ENCODE results near the gene MACROD2. TPM values are rescaled to one million over a fixed set of nuclear protein-coding genes. Genes with fewer than 3 reads are reported as not detected.

MACROD2 gene
- total RNA-seq, 1 experiment from 2014 or later: 1.4 TPM

DNA sequence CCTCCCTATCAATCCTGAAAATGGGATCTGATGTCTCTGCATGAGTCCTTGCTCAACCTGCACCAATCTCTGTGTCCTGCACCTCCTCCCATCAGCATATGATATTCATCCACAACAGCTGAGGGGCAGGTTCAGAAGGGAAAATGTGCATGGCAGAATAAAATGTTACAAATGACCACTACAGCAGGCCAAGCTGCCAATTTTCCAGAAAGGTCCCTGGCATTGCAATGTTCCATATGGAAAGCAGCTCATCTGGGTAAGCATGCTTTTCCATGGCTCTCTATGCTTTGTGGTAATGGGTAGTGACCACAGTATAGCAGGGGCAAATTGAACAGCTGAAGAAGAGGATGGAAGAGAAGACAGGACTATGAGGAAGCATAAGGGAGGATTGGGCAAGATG is 1183.3 kb downstream of the MACROD2 start:
- H3K4me3 ChIP-seq (ENCODE audit: low read depth, low read length, poor library complexity, severe bottlenecking): no peak overlapping the region
- TF ChIP-seq EZH2 (IDR thresholded peaks at IDR 0.05; ENCODE audit: borderline replicate concordance, low read depth, low read length, poor library complexity, severe bottlenecking) (no peak), CTCF (conservative IDR thresholded peaks at IDR 0.05; ENCODE audit: low read depth, low read length) (no peak)
- H3K9me3 ChIP-seq (ENCODE audit: low read depth, low read length, poor library complexity, severe bottlenecking): no peaks in the 10 kb centered on the region
- no peaks in the 10 kb centered on the region for H3K27me3 ChIP-seq (replicated peaks; ENCODE audit: insufficient read depth, low read depth, low read length, poor library complexity)
- H3K36me3 ChIP-seq (ENCODE audit: insufficient read depth, low read length, poor library complexity, severe bottlenecking): no peaks in the 10 kb centered on the region
- POLR2A ChIA-PET (ENCODE audit: low non-redundant PET): no interaction called here
- CTCF ChIA-PET: no interaction called here
- DNase-seq (ENCODE audit: low spot score): no peak
- intact Hi-C loops (cut with micrococcal nuclease; ENCODE audit: unreplicated experiment): no loop called here
- H3K27ac ChIP-seq (ENCODE audit: low read depth, low read length, poor library complexity, severe bottlenecking): no peak overlapping the region
- BruUV-seq (replicated peaks): no TSS peak
- no peaks in the 10 kb centered on the region for H3K4me1 ChIP-seq (ENCODE audit: insufficient read depth, low read length, poor library complexity, severe bottlenecking)

- Histone ChIP-seq H3K9me3 (ENCODE audit: low read depth, low read length, poor library complexity, severe bottlenecking) (no peaks in the 10 kb centered on the region), H3K4me3 (ENCODE audit: low read depth, low read length, poor library complexity, severe bottlenecking) (no peak overlapping the region), H3K27me3 (replicated peaks; ENCODE audit: insufficient read depth, low read depth, low read length, poor library complexity) (no peaks in the 10 kb centered on the region), H3K4me1 (ENCODE audit: insufficient read depth, low read length, poor library complexity, severe bottlenecking) (no peaks in the 10 kb centered on the region), H3K27ac (ENCODE audit: low read depth, low read length, poor library complexity, severe bottlenecking) (no peak overlapping the region), H3K36me3 (ENCODE audit: insufficient read depth, low read length, poor library complexity, severe bottlenecking) (no peaks in the 10 kb centered on the region)
- no peak for DNase-seq (ENCODE audit: low spot score)
- intact Hi-C loops (cut with micrococcal nuclease; ENCODE audit: unreplicated experiment): no loop called here
- ChIA-PET CTCF (no interaction called here), POLR2A (ENCODE audit: low non-redundant PET) (no interaction called here)
- TF ChIP-seq CTCF (conservative IDR thresholded peaks at IDR 0.05; ENCODE audit: low read depth, low read length): no peak
- no peak for TF ChIP-seq EZH2 (IDR thresholded peaks at IDR 0.05; ENCODE audit: borderline replicate concordance, low read depth, low read length, poor library complexity, severe bottlenecking)
- BruUV-seq (replicated peaks): no TSS peak
Observed at GRCh38 chr20:15179381-15179780, 1184.1 kb downstream of the MACROD2 start.

DNA sequence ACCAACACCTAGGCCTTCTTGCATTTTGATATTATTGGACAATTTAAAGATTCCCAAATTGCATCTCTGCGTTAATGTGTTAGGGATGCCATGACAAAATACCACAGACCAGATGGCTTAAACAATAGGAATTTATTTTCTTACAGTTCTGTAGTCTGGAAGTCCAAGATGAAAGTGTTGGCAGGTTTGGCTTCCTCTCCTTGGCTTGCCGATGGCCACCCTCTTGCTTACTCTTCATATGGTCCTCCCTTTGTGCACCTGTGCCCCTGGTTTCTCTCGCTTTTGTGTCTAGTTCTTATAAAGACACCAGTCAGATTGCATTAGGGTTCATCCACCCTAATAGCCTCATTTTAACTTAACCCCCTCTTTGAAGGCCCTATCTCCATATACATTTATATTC is 1184.5 kb downstream of the MACROD2 start:
- no peak for TF ChIP-seq CTCF (conservative IDR thresholded peaks at IDR 0.05; ENCODE audit: low read depth, low read length)
- no peak for TF ChIP-seq EZH2 (IDR thresholded peaks at IDR 0.05; ENCODE audit: borderline replicate concordance, low read depth, low read length, poor library complexity, severe bottlenecking)
- ChIA-PET POLR2A (ENCODE audit: low non-redundant PET) (no interaction called here), CTCF (no interaction called here)
- Histone ChIP-seq H3K36me3 (ENCODE audit: insufficient read depth, low read length, poor library complexity, severe bottlenecking) (no peaks in the 10 kb centered on the region), H3K4me3 (ENCODE audit: low read depth, low read length, poor library complexity, severe bottlenecking) (no peak overlapping the region), H3K9me3 (ENCODE audit: low read depth, low read length, poor library complexity, severe bottlenecking) (no peaks in the 10 kb centered on the region), H3K4me1 (ENCODE audit: insufficient read depth, low read length, poor library complexity, severe bottlenecking) (no peaks in the 10 kb centered on the region), H3K27ac (ENCODE audit: low read depth, low read length, poor library complexity, severe bottlenecking) (no peak overlapping the region), H3K27me3 (replicated peaks; ENCODE audit: insufficient read depth, low read depth, low read length, poor library complexity) (no peaks in the 10 kb centered on the region)
- intact Hi-C loops (cut with micrococcal nuclease; ENCODE audit: unreplicated experiment): no loop called here
- no TSS peak for BruUV-seq (replicated peaks)
- no peak for DNase-seq (ENCODE audit: low spot score)
